Osteocyte (in vitro differentiated cells): ENCODE measurements around the gene MROH2A. TPM values are rescaled to one million over a fixed set of nuclear protein-coding genes. Genes with fewer than 3 reads are reported as not detected.

Experiments used
- DNase-seq: peaks from one replicate; pipeline ENCODE4 v3.0.0; 2021; ENCODE audit warnings: mixed read lengths; ENCODE audit not compliant: unreplicated experiment; ENCODE audit errors: extremely low spot score
- H3K27ac Mint-ChIP-seq: one replicate; pipeline ENCODE4 v1.8.0; 2021; ENCODE audit warnings: mild to moderate bottlenecking, mixed read lengths; ENCODE audit not compliant: unreplicated experiment
- H3K27me3 Mint-ChIP-seq: one replicate; pipeline ENCODE4 v1.8.0; 2021; ENCODE audit warnings: mixed read lengths; ENCODE audit not compliant: unreplicated experiment
- H3K36me3 Mint-ChIP-seq: one replicate; pipeline ENCODE4 v1.8.0; 2021; ENCODE audit warnings: mixed read lengths; ENCODE audit not compliant: unreplicated experiment
- H3K4me1 Mint-ChIP-seq: one replicate; pipeline ENCODE4 v1.8.0; 2021; ENCODE audit warnings: mixed read lengths; ENCODE audit not compliant: unreplicated experiment
- H3K4me3 Mint-ChIP-seq: one replicate; pipeline ENCODE4 v1.8.0; 2021; ENCODE audit warnings: mild to moderate bottlenecking, moderate library complexity, mixed read lengths; ENCODE audit not compliant: unreplicated experiment
- H3K9me3 Mint-ChIP-seq: one replicate; pipeline ENCODE4 v1.8.0; 2021; ENCODE audit warnings: mixed read lengths; ENCODE audit not compliant: unreplicated experiment
- total RNA-seq: library from RNA; stranded (reverse); gene quantifications from 2 replicates; pipeline ENCODE4 v1.2.1, GENCODE V29; 2021
- TF ChIP-seq, protein P1 (sequence below): fragments of 200-600 bp; sonication (generic); IDR thresholded peaks from 2 replicates; pipeline ENCODE4 v1.5.0; 2021; ENCODE audit warnings: antibody characterized with exemption, mild to moderate bottlenecking, moderate library complexity

The MROH2A gene
- total RNA-seq, 1 donor from 2014 or later: not detected

DNA sequence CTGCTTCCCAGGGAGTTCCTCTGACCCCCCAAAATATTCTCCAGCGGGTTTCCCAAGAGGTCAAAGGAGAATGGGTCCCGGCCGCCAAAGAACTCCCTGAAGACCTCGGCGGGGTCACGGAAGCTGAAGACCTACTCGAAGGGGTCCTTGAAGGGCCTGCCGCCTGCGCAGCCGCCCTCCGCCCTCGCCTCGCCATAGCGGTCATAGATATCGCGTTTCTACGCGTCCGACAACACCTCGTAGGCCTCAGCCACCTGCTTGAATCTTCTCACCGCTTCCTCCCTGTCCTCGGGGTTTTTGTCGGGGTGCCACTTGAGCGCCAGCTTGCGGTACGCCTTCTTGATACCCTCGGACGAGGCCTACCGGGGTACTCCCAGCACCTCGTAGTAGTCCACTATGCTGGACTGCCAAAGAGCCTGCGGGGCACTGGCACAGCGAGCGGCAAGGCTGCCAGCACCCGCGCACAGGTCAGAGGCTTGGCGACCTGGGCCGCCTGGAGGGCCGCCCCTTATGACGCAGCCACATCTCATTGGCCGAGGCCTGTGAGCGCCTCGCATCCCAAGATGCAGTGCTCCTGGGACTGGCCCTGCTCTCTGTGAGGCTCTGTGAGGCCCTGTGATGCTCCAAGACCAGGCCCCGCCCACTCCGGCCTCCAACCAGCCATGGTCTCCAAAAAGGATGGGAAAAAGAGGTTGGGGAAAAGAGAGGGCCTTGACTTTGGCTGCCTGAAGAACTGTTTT, 23.1 kb upstream of the MROH2A start:
- no peak overlapping the region for H3K4me3 Mint-ChIP-seq
- no peak overlapping the region for H3K27ac Mint-ChIP-seq
- peaks cover 2% of the 10 kb centered on the region for H3K4me1 Mint-ChIP-seq
- no peaks in the 10 kb centered on the region for H3K36me3 Mint-ChIP-seq
- H3K9me3 Mint-ChIP-seq: peaks cover 4% of the 10 kb centered on the region
- no peak for DNase-seq
- H3K27me3 Mint-ChIP-seq: peaks cover 31% of the 10 kb centered on the region
- TF ChIP-seq, protein P1, sequence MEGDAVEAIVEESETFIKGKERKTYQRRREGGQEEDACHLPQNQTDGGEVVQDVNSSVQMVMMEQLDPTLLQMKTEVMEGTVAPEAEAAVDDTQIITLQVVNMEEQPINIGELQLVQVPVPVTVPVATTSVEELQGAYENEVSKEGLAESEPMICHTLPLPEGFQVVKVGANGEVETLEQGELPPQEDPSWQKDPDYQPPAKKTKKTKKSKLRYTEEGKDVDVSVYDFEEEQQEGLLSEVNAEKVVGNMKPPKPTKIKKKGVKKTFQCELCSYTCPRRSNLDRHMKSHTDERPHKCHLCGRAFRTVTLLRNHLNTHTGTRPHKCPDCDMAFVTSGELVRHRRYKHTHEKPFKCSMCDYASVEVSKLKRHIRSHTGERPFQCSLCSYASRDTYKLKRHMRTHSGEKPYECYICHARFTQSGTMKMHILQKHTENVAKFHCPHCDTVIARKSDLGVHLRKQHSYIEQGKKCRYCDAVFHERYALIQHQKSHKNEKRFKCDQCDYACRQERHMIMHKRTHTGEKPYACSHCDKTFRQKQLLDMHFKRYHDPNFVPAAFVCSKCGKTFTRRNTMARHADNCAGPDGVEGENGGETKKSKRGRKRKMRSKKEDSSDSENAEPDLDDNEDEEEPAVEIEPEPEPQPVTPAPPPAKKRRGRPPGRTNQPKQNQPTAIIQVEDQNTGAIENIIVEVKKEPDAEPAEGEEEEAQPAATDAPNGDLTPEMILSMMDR: no peak

DNA sequence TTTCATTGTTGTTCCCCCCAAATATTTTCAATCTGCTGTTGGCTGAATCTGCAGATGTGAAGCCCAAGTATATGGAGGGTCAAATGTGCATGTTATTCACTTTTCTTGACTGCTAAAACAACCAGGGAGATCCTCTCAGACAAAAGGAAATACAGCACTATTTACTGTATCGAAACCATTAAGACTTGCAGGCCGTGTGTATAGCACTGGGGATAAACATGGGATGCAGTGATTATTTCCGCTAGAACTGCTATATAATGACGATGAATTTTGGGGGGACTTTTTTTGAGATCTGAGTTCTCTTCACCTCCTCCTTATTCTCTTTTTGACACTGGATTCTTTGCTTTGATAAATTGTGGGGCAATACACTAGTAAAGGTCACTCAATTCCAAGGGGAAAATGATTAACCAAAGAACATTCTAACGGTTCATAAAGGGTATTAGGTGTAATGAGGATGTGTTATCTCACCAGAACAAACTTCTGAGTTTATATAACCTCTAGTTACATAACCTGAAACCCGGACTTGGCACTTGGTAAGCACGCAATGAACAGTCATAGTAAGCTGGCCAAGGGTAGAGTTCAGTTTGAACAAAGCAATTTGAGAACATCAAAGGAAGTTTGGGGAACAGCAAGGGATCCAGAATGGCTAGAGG, 21.6 kb upstream of the MROH2A start:
- H3K4me3 Mint-ChIP-seq: no peak overlapping the region

DNA sequence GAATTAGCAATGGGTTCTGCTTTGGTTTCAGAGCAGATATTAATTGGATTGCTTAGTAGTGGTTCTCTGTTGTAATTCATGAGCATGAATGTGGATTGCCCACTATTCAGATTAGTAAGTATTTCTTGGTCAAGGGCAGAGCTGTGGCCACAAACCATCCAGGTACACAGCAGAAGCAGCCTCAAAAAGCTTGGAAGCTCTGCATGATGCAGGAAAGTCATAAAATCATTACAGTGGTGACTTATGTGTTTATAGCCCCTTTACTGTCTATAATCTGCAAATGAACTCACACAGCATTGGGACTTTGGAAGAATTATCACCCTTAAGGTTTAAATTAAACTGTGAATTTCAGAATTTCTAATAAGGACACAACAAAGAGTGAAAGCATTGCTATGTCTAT, 20.0 kb upstream of the MROH2A start:
- DNase-seq: no peak
- Mint-ChIP-seq H3K36me3 (no peaks in the 10 kb centered on the region), H3K27me3 (peaks cover 20% of the 10 kb centered on the region), H3K4me3 (no peak overlapping the region), H3K27ac (no peak overlapping the region), H3K9me3 (no peaks in the 10 kb centered on the region), H3K4me1 (no peaks in the 10 kb centered on the region)
- TF ChIP-seq, protein P1: no peak

More for the DNA sequence above, 21.6 kb upstream of the MROH2A start:
- H3K27me3 Mint-ChIP-seq: peaks cover 30% of the 10 kb centered on the region
- no peak overlapping the region for H3K27ac Mint-ChIP-seq
- H3K36me3 Mint-ChIP-seq: no peaks in the 10 kb centered on the region
- TF ChIP-seq, protein P1: no peak
- DNase-seq: no peak
- no peaks in the 10 kb centered on the region for H3K9me3 Mint-ChIP-seq
- peaks cover 2% of the 10 kb centered on the region for H3K4me1 Mint-ChIP-seq

DNA sequence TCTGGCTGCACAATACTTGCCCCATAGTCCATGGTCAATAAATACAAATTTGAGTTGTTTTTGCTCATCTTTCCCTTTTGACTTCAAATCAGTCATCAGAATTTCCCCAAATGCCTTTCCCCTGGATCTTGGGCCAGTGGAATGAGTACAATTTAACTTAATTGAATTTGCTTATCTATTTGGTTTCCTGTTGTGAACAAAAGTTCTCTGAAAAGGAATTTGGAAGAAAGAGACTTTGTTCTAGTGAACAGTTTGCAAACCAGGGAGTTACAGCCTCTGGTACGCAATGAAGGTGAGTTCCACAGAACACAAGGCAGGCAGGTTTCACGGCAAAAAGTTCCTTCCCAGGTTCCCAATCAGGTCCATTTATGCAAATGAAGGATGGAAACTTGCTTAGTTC, 19.3 kb upstream of the MROH2A start:
- Mint-ChIP-seq H3K9me3 (no peaks in the 10 kb centered on the region), H3K4me1 (no peaks in the 10 kb centered on the region), H3K27me3 (peaks cover 18% of the 10 kb centered on the region), H3K36me3 (no peaks in the 10 kb centered on the region), H3K27ac (no peak overlapping the region), H3K4me3 (no peak overlapping the region)
- TF ChIP-seq, protein P1: no peak
- DNase-seq: no peak

DNA sequence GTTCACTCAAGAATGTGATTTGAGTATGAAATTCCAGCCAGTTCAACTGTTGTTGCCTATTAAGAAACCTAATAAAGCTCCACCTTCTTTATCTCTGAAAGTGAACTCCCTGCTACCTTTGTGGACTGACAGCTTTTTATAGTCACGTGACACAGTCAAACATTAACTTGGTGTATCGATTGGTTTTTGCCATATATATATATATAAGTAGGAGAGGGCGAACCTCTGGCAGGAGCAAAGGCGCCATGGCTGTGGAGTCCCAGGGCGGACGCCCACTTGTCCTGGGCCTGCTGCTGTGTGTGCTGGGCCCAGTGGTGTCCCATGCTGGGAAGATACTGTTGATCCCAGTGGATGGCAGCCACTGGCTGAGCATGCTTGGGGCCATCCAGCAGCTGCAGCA, 18.1 kb upstream of the MROH2A start, which contains the start of gene UGT1A1:
Gene UGT1A1 (plus strand): TSS at position 228 of the 400 bp plus-strand sequence. CDS start 18 bp downstream, at position 246.
- no peaks in the 10 kb centered on the region for H3K36me3 Mint-ChIP-seq
- no peak for DNase-seq
- H3K4me3 Mint-ChIP-seq: no peak within 1 kb of the TSS
- H3K27me3 Mint-ChIP-seq: peaks cover 17% of the 10 kb centered on the region
- H3K9me3 Mint-ChIP-seq: no peaks in the 10 kb centered on the region
- no peak within 1 kb of the TSS for H3K27ac Mint-ChIP-seq
- peaks cover 5% of the 10 kb centered on the region for H3K4me1 Mint-ChIP-seq
- TF ChIP-seq, protein P1: no peak
